Small intestine (tissue), 4 donors: ENCODE results near the gene ALLC. TPM values are rescaled to one million over a fixed set of nuclear protein-coding genes. Genes with fewer than 3 reads are reported as not detected.

Experiments used
- polyA plus RNA-seq, 4 donors: library from polyadenylated mRNA; stranded (reverse) in 3 of 4; unstranded in 1 of 4; fragments of 200-250 nt in 3 of 4; fragments of 120-200 nt in 1 of 4; gene quantifications; one replicate each; pipeline versions ENCODE4 v1.2.1 to v1.2.3, GENCODE V29; 2013
- donor health status: healthy with polysubstance abuse.
- donor health status: Bipolar disorder and iron deficiency.
- donor health status: healthy.

ALLC gene
- polyA plus RNA-seq, 4 donors: 0.07 TPM; not detected in 3

Other genes with a start within 250 kb of the ALLC start
- gene ADI1, start 138.7 kb upstream of the ALLC start, polyA plus RNA-seq: 100 to 1,000 TPM in 2 of 4 donors, 10 to 100 TPM in 2; 65.4 to 615 (median 197) TPM
- gene RNASEH1, start 99.9 kb upstream of the ALLC start, polyA plus RNA-seq: 10 to 100 TPM in 2 of 4 donors, 1 to 10 TPM in 2; 5.1 to 16.4 (median 9.6) TPM
- gene RPS7, start 82.9 kb upstream of the ALLC start, polyA plus RNA-seq: 1,000 to 10,000 TPM; 1,641 to 2,574 (median 2,254) TPM
- gene COLEC11, start 63.1 kb upstream of the ALLC start, polyA plus RNA-seq: 1 to 10 TPM in 3 of 4 donors, not detected in 1; 1.0 to 4.1 (median 2.2) TPM
- gene DCDC2C, start 45.4 kb downstream of the ALLC start, polyA plus RNA-seq: not detected